ENCODE results near the gene CHST14. TPM values are rescaled to one million over a fixed set of nuclear protein-coding genes. Genes with fewer than 3 reads are reported as not detected.

The CHST14 gene
- total and polyA plus RNA-seq, 2 of the 8 experiments (the other 6 are each of a cell fraction or from before 2014, with no cell fraction given), result 13.4 to 20.3 TPM

- Histone ChIP-seq H2BK15ac (ENCODE audit: low read length) (no peak overlapping the region), H2AFZ (ENCODE audit: low read length) (no peak overlapping the region), H3K4me3 (ENCODE audit: extremely low read depth in 1 of 4, insufficient read depth in 2 of 4, low read depth in 3 of 4, low read length in 4 of 4) (no peak overlapping the region), H3K56ac (replicated peaks; ENCODE audit: insufficient read length, low read depth, low read length) (no peak overlapping the region), H2BK20ac (ENCODE audit: low read length) (no peak overlapping the region), H3K27me3 (replicated peaks in 1 of 4; ENCODE audit: control insufficient read depth in 3 of 4, extremely low read depth in 1 of 4, insufficient read depth in 3 of 4, low read length in 3 of 4) (no peaks in the 10 kb centered on the region), H3K36me3 (ENCODE audit: control insufficient read depth in 2 of 4, insufficient read depth in 4 of 4, low read length in 3 of 4) (peaks cover 9 to 17% (median 14%) of the 10 kb centered on the region in 4 experiments), H2BK12ac (ENCODE audit: low read depth, low read length) (no peak overlapping the region), H3K4me2 (ENCODE audit: insufficient read depth in 1 of 2, low read depth in 2 of 2, low read length in 2 of 2) (no peak overlapping the region), H3K9ac (replicated peaks in 1 of 4; ENCODE audit: extremely low read depth in 1 of 4, low read depth in 3 of 4, low read length in 3 of 4) (no peak overlapping the region), H4K8ac (ENCODE audit: extremely low read depth, insufficient read depth, low read length) (no peak overlapping the region), H3K23me2 (ENCODE audit: low read depth, low read length) (no peaks in the 10 kb centered on the region), H4K5ac (ENCODE audit: insufficient read length, low read depth, low read length) (no peak overlapping the region), H2BK5ac (ENCODE audit: low read depth, low read length) (no peak overlapping the region; the same call in 1 of the 2 replicates), H2BK120ac (replicated peaks; ENCODE audit: low read depth, low read length) (no peak overlapping the region), H3K14ac (ENCODE audit: insufficient read length) (no peak overlapping the region), H3K23ac (ENCODE audit: insufficient read length) (no peak overlapping the region), H4K20me1 (replicated peaks in 1 of 2; ENCODE audit: control insufficient read depth in 1 of 2, insufficient read depth in 2 of 2, low read length in 2 of 2) (peaks cover 57 to 62% of the 10 kb centered on the region in 2 experiments), H3K9me3 (ENCODE audit: insufficient read depth in 2 of 2, low read depth in 1 of 2, low read length in 1 of 2) (no peaks in the 10 kb centered on the region), H3K4me1 (replicated peaks in 1 of 4; ENCODE audit: control insufficient read depth in 3 of 4, insufficient read depth in 4 of 4, low read length in 3 of 4) (peaks cover 4 to 41% (median 19%) of the 10 kb centered on the region in 4 experiments), H3K18ac (ENCODE audit: extremely low read depth, low read length) (no peak overlapping the region), H3K27ac (ENCODE audit: low read depth, low read length) (no peak overlapping the region; the same call in 1 of the 2 replicates), H4K91ac (replicated peaks; ENCODE audit: insufficient read length, low read length) (no peak overlapping the region), H2AK5ac (ENCODE audit: low read depth, low read length) (no peak overlapping the region), H3K79me2 (ENCODE audit: control insufficient read depth in 1 of 2, insufficient read depth in 2 of 2, low read length in 2 of 2) (peaks cover 17 to 93% of the 10 kb centered on the region in 2 experiments), H3K79me1 (ENCODE audit: low read depth, low read length) (peaks cover 44% of the 10 kb centered on the region), H3K4ac (replicated peaks; ENCODE audit: insufficient read length, low read depth, low read length) (no peak overlapping the region)
- TF ChIP-seq CHD2 (IDR thresholded peaks at IDR 0.05; ENCODE audit: low read length), result no peak
- no peak for TF ChIP-seq EP300 (IDR thresholded peaks at IDR 0.05; ENCODE audit: borderline replicate concordance in 1 of 2, low read depth in 2 of 2, low read length in 2 of 2)
- no peak for TF ChIP-seq SAP30 (IDR thresholded peaks at IDR 0.05; ENCODE audit: insufficient read depth, insufficient replicate concordance, low read length)
- POLR2A ChIA-PET (ENCODE audit: partially characterized antibody), result interaction anchor here (0.8 to 1.5 kb wide), 6 partner anchors 12 to 33 kb away, joined by 3 to 5 read pairs (median 4); no protein-coding TSS in a partner anchor
- 90% methylated on average over 8 of the region's 9 CpGs; no CpG with 5 or more reads in 1 of the 2 experiments for WGBS, 2 experiments (ENCODE audit: extremely low coverage in 1 of 2, insufficient coverage in 1 of 2, insufficient read length in 1 of 2, insufficient replicate concordance in 2 of 2, low coverage in 1 of 2, low lambda C conversion rate in 2 of 2, missing lambda C conversion rate in 1 of 2)
- FAIRE-seq, result no peak
- CTCF ChIA-PET (ENCODE audit: partially characterized antibody), result interaction anchor here (0.8 to 1.7 kb wide), 9 partner anchors 9 to 289 kb away, joined by 3 to 6 read pairs (median 3); no protein-coding TSS in a partner anchor
- DNase-seq (ENCODE audit: low read depth in 1 of 2, low spot score in 2 of 2), result no peak
Observed at GRCh38 chr15:40454904-40455391, 15.8 kb upstream of the CHST14 start.
